Measurements from ENCODE around the gene SUPT20H. TPM values are rescaled to one million over a fixed set of nuclear protein-coding genes. Genes with fewer than 3 reads are reported as not detected.

SUPT20H gene
- total RNA-seq, 1 experiment from 2014 or later, result 82.6 TPM

DNA sequence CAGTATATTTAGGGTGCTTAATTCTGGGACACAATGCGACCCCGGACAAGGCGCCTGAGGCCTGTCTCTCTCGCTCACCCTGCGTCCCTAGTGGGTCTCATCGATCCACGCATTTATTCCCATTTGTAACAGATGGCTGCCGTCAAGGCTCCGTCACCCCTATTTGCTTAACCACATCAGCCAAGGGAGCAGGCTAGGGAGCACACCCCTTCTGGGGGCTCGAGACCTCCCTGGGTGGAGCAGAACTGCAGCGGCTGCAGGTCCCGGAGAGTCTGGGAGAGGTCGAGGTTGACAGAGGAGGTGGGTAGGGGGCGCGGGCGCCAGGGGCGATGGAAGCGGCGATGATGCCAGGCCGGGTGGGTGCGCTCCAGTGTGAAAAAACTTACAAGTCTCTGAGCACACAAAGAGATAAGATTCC, 60.9 kb downstream of the SUPT20H start:
- DNase-seq (ENCODE audit: low spot score), result no peak
- Histone ChIP-seq H3K4me3 (ENCODE audit: low read depth, low read length, poor library complexity, severe bottlenecking) (peak overlapping the region; percentile 69), H3K27ac (ENCODE audit: low read depth, low read length, poor library complexity, severe bottlenecking) (peak overlapping the region; percentile 99), H3K36me3 (ENCODE audit: insufficient read depth, low read length, poor library complexity, severe bottlenecking) (peaks cover 31% of the 10 kb centered on the region), H3K9me3 (ENCODE audit: low read depth, low read length, poor library complexity, severe bottlenecking) (no peaks in the 10 kb centered on the region), H3K27me3 (replicated peaks; ENCODE audit: insufficient read depth, low read depth, low read length, poor library complexity) (no peaks in the 10 kb centered on the region), H3K4me1 (ENCODE audit: insufficient read depth, low read length, poor library complexity, severe bottlenecking) (peaks cover 21% of the 10 kb centered on the region)
- CTCF ChIA-PET, result interaction anchor here (0.7 kb wide), 1 partner anchor 68 kb away, joined by 3 read pairs; no protein-coding TSS in a partner anchor
- POLR2A ChIA-PET (ENCODE audit: low non-redundant PET), result no interaction called here
- BruUV-seq (replicated peaks), result no TSS peak
- intact Hi-C loops (cut with micrococcal nuclease; ENCODE audit: unreplicated experiment), result loop anchor here (10.0 kb wide), 1 partner anchor 324 kb away; the partner anchor contains the start of gene SERTM1
- no peak for TF ChIP-seq CTCF (conservative IDR thresholded peaks at IDR 0.05; ENCODE audit: low read depth, low read length)
- TF ChIP-seq EZH2 (IDR thresholded peaks at IDR 0.05; ENCODE audit: borderline replicate concordance, low read depth, low read length, poor library complexity, severe bottlenecking), result no peak

GRCh38 chr13:36997716-36998427, 61.6 kb downstream of the SUPT20H start:
- Histone ChIP-seq H3K27ac (ENCODE audit: low read depth, low read length, poor library complexity, severe bottlenecking) (peak overlapping the region; percentile 99), H3K4me1 (ENCODE audit: insufficient read depth, low read length, poor library complexity, severe bottlenecking) (peaks cover 18% of the 10 kb centered on the region), H3K4me3 (ENCODE audit: low read depth, low read length, poor library complexity, severe bottlenecking) (peak overlapping the region; percentile 69), H3K36me3 (ENCODE audit: insufficient read depth, low read length, poor library complexity, severe bottlenecking) (peaks cover 31% of the 10 kb centered on the region), H3K27me3 (replicated peaks; ENCODE audit: insufficient read depth, low read depth, low read length, poor library complexity) (no peaks in the 10 kb centered on the region), H3K9me3 (ENCODE audit: low read depth, low read length, poor library complexity, severe bottlenecking) (no peaks in the 10 kb centered on the region)
- CTCF ChIA-PET, result interaction anchor here (0.7 kb wide), 1 partner anchor 69 kb away, joined by 3 read pairs; no protein-coding TSS in a partner anchor
- TF ChIP-seq EZH2 (IDR thresholded peaks at IDR 0.05; ENCODE audit: borderline replicate concordance, low read depth, low read length, poor library complexity, severe bottlenecking) (no peak), CTCF (conservative IDR thresholded peaks at IDR 0.05; ENCODE audit: low read depth, low read length) (no peak)
- TSS peak; percentile 27 for BruUV-seq (replicated peaks)
- no peak for DNase-seq (ENCODE audit: low spot score)
- intact Hi-C loops (cut with micrococcal nuclease; ENCODE audit: unreplicated experiment), result loop anchor here (10.0 kb wide), 1 partner anchor 323 kb away; the partner anchor contains the start of gene SERTM1
- POLR2A ChIA-PET (ENCODE audit: low non-redundant PET), result no interaction called here

DNA sequence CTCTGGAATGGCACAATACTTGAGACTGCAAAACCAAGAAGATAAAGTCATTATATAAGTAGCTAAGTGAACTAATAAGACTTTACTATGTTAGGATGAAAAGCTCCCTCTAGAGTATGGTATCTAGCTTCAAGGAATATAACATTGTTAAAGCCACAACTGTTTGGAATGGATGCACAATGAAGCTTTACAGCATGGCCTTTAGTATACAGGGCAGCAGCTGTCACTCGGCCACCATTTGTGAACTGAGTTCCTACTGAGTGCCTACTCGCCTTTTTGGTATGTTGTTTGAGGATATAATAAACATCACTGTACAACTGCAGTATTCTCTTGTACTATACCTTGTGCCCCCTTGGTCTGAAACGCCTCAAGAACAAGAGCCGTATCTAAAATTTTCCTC, 67.1 kb downstream of the SUPT20H start:
- intact Hi-C loops (cut with micrococcal nuclease; ENCODE audit: unreplicated experiment), result loop anchor here (10.0 kb wide), 1 partner anchor 318 kb away; the partner anchor contains the start of gene SERTM1
- ChIA-PET CTCF (no interaction called here), POLR2A (ENCODE audit: low non-redundant PET) (no interaction called here)
- Histone ChIP-seq H3K4me1 (ENCODE audit: insufficient read depth, low read length, poor library complexity, severe bottlenecking) (peaks cover 5% of the 10 kb centered on the region), H3K9me3 (ENCODE audit: low read depth, low read length, poor library complexity, severe bottlenecking) (no peaks in the 10 kb centered on the region), H3K36me3 (ENCODE audit: insufficient read depth, low read length, poor library complexity, severe bottlenecking) (peaks cover 81% of the 10 kb centered on the region), H3K4me3 (ENCODE audit: low read depth, low read length, poor library complexity, severe bottlenecking) (no peak overlapping the region), H3K27ac (ENCODE audit: low read depth, low read length, poor library complexity, severe bottlenecking) (no peak overlapping the region), H3K27me3 (replicated peaks; ENCODE audit: insufficient read depth, low read depth, low read length, poor library complexity) (no peaks in the 10 kb centered on the region)
- no peak for DNase-seq (ENCODE audit: low spot score)
- BruUV-seq (replicated peaks), result no TSS peak
- TF ChIP-seq EZH2 (IDR thresholded peaks at IDR 0.05; ENCODE audit: borderline replicate concordance, low read depth, low read length, poor library complexity, severe bottlenecking) (no peak), CTCF (conservative IDR thresholded peaks at IDR 0.05; ENCODE audit: low read depth, low read length) (no peak)

Data from A673 (cell line).